ENCODE measurements around the gene PLD2.
"Not testable (repeated sequence)": the region's sequence is repeated elsewhere in the genome, so short reads cannot be mapped to it uniquely, and the experiment has no call there.

The PLD2 gene

GRCh38 chr17:4789951-4790704, 16.8 kb upstream of the PLD2 start:
- no peak for DNase-seq

- no peak for DNase-seq
These were observed 16.3 kb upstream of the PLD2 start for GRCh38 chr17:4790705-4791088.

- no peak for DNase-seq
These were observed 11.8 kb upstream of the PLD2 start for GRCh38 chr17:4795168-4795567.

GRCh38 chr17:4796552-4796920, 10.4 kb upstream of the PLD2 start:
- DNase-seq = no peak

GRCh38 chr17:4800462-4801196, 6.3 kb upstream of the PLD2 start:
- DNase-seq = no peak

- no peak for DNase-seq
These were observed 4.7 kb upstream of the PLD2 start, which contains the start of gene C17orf114 for GRCh38 chr17:4802228-4802627. Gene C17orf114 (minus strand): TSS chr17:4802328.

GRCh38 chr17:4806456-4806776, 536 bp upstream of the PLD2 start:
- DNase-seq = no peak

GRCh38 chr17:4807605-4808377, 839 bp downstream of the PLD2 start:
- no peak for DNase-seq

GRCh38 chr17:4808378-4808767, 1.4 kb downstream of the PLD2 start:
- no peak for DNase-seq

- DNase-seq = no peak
These were observed 3.8 kb downstream of the PLD2 start for GRCh38 chr17:4810696-4811290.

- no peak for DNase-seq
These were observed 4.5 kb downstream of the PLD2 start for GRCh38 chr17:4811471-4811870.

GRCh38 chr17:4812690-4813089, 5.7 kb downstream of the PLD2 start:
- no peak for DNase-seq

- DNase-seq = no peak
These were observed 8.2 kb downstream of the PLD2 start for GRCh38 chr17:4815043-4815675.

- no peak for DNase-seq
These were observed 9.9 kb downstream of the PLD2 start for GRCh38 chr17:4816826-4817225.

- no peak for DNase-seq
These were observed 11.3 kb downstream of the PLD2 start for GRCh38 chr17:4818276-4818675.

- DNase-seq = no peak
These were observed 15.9 kb downstream of the PLD2 start for GRCh38 chr17:4822835-4823234.

- DNase-seq = no peak
These were observed 16.6 kb downstream of the PLD2 start for GRCh38 chr17:4823373-4824089.

- DNase-seq = no peak
These were observed 20.4 kb downstream of the PLD2 start for GRCh38 chr17:4827399-4827798.

GRCh38 chr17:4832829-4833177, 25.9 kb downstream of the PLD2 start:
- DNase-seq = not testable (repeated sequence)

- DNase-seq = peak; percentile 53
These were observed 26.4 kb downstream of the PLD2 start, which contains the start of gene MINK1 for GRCh38 chr17:4833178-4833940. Gene MINK1 (plus strand): TSS chr17:4833340. CDS start chr17:4833584, 244 bp downstream.

GRCh38 chr17:4833941-4834680, 27.2 kb downstream of the PLD2 start:
- no peak for DNase-seq

Data from NCI-H2107 (cell line).